ENCODE results near the gene GIGYF2.

GIGYF2 gene

GRCh38 chr2:232872826-232873225, 175.7 kb downstream of the GIGYF2 start:
- POLR2A ChIA-PET, result no interaction called here
- TF ChIP-seq CTCF (IDR thresholded peaks at IDR 0.05; ENCODE audit: insufficient read depth, low read length, missing control alignments), result no peak
- CTCF ChIA-PET, result no interaction called here
- DNase-seq (ENCODE audit: low read depth, low spot score), result no peak
- H3K4me3 ChIP-seq (ENCODE audit: low read depth, low read length), result no peak overlapping the region

- no peak for DNase-seq (ENCODE audit: low read depth, low spot score)
- no peak for TF ChIP-seq CTCF (IDR thresholded peaks at IDR 0.05; ENCODE audit: insufficient read depth, low read length, missing control alignments)
- H3K4me3 ChIP-seq (ENCODE audit: low read depth, low read length), result no peak overlapping the region
- ChIA-PET CTCF (no interaction called here), POLR2A (no interaction called here)
Observed at GRCh38 chr2:232873292-232873908, 176.3 kb downstream of the GIGYF2 start.

- ChIA-PET POLR2A (no interaction called here), CTCF (no interaction called here)
- DNase-seq (ENCODE audit: low read depth, low spot score), result no peak
- no peak for TF ChIP-seq CTCF (IDR thresholded peaks at IDR 0.05; ENCODE audit: insufficient read depth, low read length, missing control alignments)
- no peak overlapping the region for H3K4me3 ChIP-seq (ENCODE audit: low read depth, low read length)
Observed at GRCh38 chr2:232873909-232874641, 176.9 kb downstream of the GIGYF2 start.

- TF ChIP-seq CTCF (IDR thresholded peaks at IDR 0.05; ENCODE audit: insufficient read depth, low read length, missing control alignments), result no peak
- POLR2A ChIA-PET, result no interaction called here
- CTCF ChIA-PET, result no interaction called here
- no peak overlapping the region for H3K4me3 ChIP-seq (ENCODE audit: low read depth, low read length)
- no peak for DNase-seq (ENCODE audit: low read depth, low spot score)
Observed at GRCh38 chr2:232874677-232875223, 177.6 kb downstream of the GIGYF2 start.

- CTCF ChIA-PET, result interaction anchor here (0.6 kb wide), 1 partner anchor 179 kb away, joined by 3 read pairs; no protein-coding TSS in a partner anchor
- H3K4me3 ChIP-seq (ENCODE audit: low read depth, low read length), result no peak overlapping the region
- no peak for TF ChIP-seq CTCF (IDR thresholded peaks at IDR 0.05; ENCODE audit: insufficient read depth, low read length, missing control alignments)
- POLR2A ChIA-PET, result no interaction called here
- DNase-seq (ENCODE audit: low read depth, low spot score), result no peak
Observed at GRCh38 chr2:232875256-232876121, 178.4 kb downstream of the GIGYF2 start.
